Liver (tissue), 3 donors: ENCODE results near the gene MYO15B.

Experiments
- CTCF ChIP-seq: fragments of 150-350 bp; IDR thresholded peaks from 2 replicates; pipeline ENCODE4 v1.5.1; 2017; ENCODE audit warnings: improper control_type of control experiment, low read depth, low read length; ENCODE audit not compliant: missing input control
- GABPA ChIP-seq, 2 donors: IDR thresholded peaks in 1 of 2; conservative IDR thresholded peaks in 1 of 2; 2 replicates each; pipeline ENCODE4 v1.6.1; 2016; ENCODE audit warnings: antibody characterized with exemption in 2 of 2, mild to moderate bottlenecking in 1 of 2, moderate library complexity in 1 of 2
- HNF4A ChIP-seq, 2 donors: conservative IDR thresholded peaks; 2 replicates each; pipeline ENCODE4 v1.6.1; 2016; ENCODE audit warnings: antibody characterized with exemption in 2 of 2, mild to moderate bottlenecking in 2 of 2
- JUND ChIP-seq, 2 donors: IDR thresholded peaks; 2 replicates each; pipeline ENCODE4 v1.6.1; 2016; ENCODE audit warnings: antibody characterized with exemption in 2 of 2
- SP1 ChIP-seq: IDR thresholded peaks from 2 replicates; pipeline ENCODE4 v1.6.1; 2018; ENCODE audit warnings: antibody characterized with exemption, mild to moderate bottlenecking
- YY1 ChIP-seq: IDR thresholded peaks from 2 replicates; pipeline ENCODE4 v1.6.1; 2016; ENCODE audit warnings: antibody characterized with exemption, mild to moderate bottlenecking
- donor health status: healthy.
- donor health status: healthy.

- TF ChIP-seq CTCF (no peak), GABPA (IDR thresholded peaks at IDR 0.05 in 1 of 2, conservative IDR thresholded peaks at IDR 0.05 in 1 of 2) (no peak), JUND (IDR thresholded peaks at IDR 0.05) (no peak), YY1 (no peak), SP1 (no peak), HNF4A (conservative IDR thresholded peaks at IDR 0.05) (no peak)
Observed at GRCh38 chr17:75596320-75597087, 8.9 kb downstream of the MYO15B start.
